ENCODE results near the gene SSR4. TPM values are rescaled to one million over a fixed set of nuclear protein-coding genes. Genes with fewer than 3 reads are reported as not detected.

SSR4 gene
- total and polyA plus RNA-seq, 2 of the 8 experiments (the other 6 are each of a cell fraction or from before 2014, with no cell fraction given), result 168 to 642 TPM

DNA sequence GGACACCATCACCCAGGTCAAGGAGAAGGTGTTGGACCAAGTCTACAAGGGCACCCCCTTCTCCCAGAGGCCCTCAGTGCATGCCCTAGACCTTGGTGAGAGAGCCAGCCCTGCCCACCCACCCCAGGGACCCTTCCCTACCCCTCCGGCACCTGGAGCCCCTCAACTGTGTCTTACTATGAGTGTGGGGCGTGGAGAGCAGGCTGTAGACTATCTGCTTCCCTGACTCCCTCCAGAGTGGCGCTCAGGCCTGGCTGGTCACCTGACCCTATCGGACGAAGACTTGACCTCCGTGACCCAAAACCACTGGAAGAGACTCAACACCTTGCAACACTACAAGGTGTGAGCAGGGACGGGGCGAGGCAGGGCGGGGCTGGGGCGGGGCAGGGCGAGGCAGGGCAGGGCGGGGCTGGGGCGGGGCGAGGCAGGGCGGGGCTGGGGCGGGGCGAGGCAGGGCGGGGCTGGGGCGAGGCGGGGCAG lies 18.3 kb upstream of the SSR4 start:
- Histone ChIP-seq H2BK15ac (ENCODE audit: low read length) (no peak overlapping the region), H2BK120ac (replicated peaks; ENCODE audit: low read depth, low read length) (no peak overlapping the region), H4K91ac (replicated peaks; ENCODE audit: insufficient read length, low read length) (no peak overlapping the region), H3K4me3 (ENCODE audit: extremely low read depth in 1 of 4, insufficient read depth in 2 of 4, low read depth in 3 of 4, low read length in 4 of 4) (no peak overlapping the region), H3K27me3 (replicated peaks in 1 of 4; ENCODE audit: control insufficient read depth in 3 of 4, extremely low read depth in 1 of 4, insufficient read depth in 3 of 4, low read length in 3 of 4) (no peaks in the 10 kb centered on the region), H3K79me2 (ENCODE audit: control insufficient read depth in 1 of 2, insufficient read depth in 2 of 2, low read length in 2 of 2) (no peaks in the 10 kb centered on the region), H3K23ac (ENCODE audit: insufficient read length) (no peak overlapping the region), H4K5ac (ENCODE audit: insufficient read length, low read depth, low read length) (no peak overlapping the region), H3K14ac (ENCODE audit: insufficient read length) (no peak overlapping the region), H3K9me3 (ENCODE audit: insufficient read depth in 2 of 2, low read depth in 1 of 2, low read length in 1 of 2) (no peaks in the 10 kb centered on the region), H3K27ac (ENCODE audit: low read depth, low read length) (no peak overlapping the region), H3K4me1 (replicated peaks in 1 of 4; ENCODE audit: control insufficient read depth in 3 of 4, insufficient read depth in 4 of 4, low read length in 3 of 4) (no peaks in the 10 kb centered on the region), H2AK5ac (ENCODE audit: low read depth, low read length) (no peak overlapping the region), H3K56ac (replicated peaks; ENCODE audit: insufficient read length, low read depth, low read length) (no peak overlapping the region), H4K8ac (ENCODE audit: extremely low read depth, insufficient read depth, low read length) (no peak overlapping the region), H4K20me1 (replicated peaks in 1 of 2; ENCODE audit: control insufficient read depth in 1 of 2, insufficient read depth in 2 of 2, low read length in 2 of 2) (no peaks in the 10 kb centered on the region), H3K36me3 (ENCODE audit: control insufficient read depth in 2 of 4, insufficient read depth in 4 of 4, low read length in 3 of 4) (no peaks in the 10 kb centered on the region), H3K23me2 (ENCODE audit: low read depth, low read length) (no peaks in the 10 kb centered on the region), H3K18ac (ENCODE audit: extremely low read depth, low read length) (no peak overlapping the region), H3K4me2 (ENCODE audit: insufficient read depth in 1 of 2, low read depth in 2 of 2, low read length in 2 of 2) (no peak overlapping the region), H2AFZ (ENCODE audit: low read length) (no peak overlapping the region), H2BK12ac (ENCODE audit: low read depth, low read length) (no peak overlapping the region), H2BK20ac (ENCODE audit: low read length) (no peak overlapping the region), H3K79me1 (ENCODE audit: low read depth, low read length) (no peaks in the 10 kb centered on the region), H3K9ac (replicated peaks in 1 of 4; ENCODE audit: extremely low read depth in 1 of 4, low read depth in 3 of 4, low read length in 3 of 4) (no peak overlapping the region), H2BK5ac (ENCODE audit: low read depth, low read length) (no peak overlapping the region), H3K4ac (replicated peaks; ENCODE audit: insufficient read length, low read depth, low read length) (no peak overlapping the region)
- POLR2A ChIA-PET (ENCODE audit: partially characterized antibody), result no interaction called here
- WGBS, 2 experiments (ENCODE audit: extremely low coverage in 1 of 2, insufficient coverage in 1 of 2, insufficient read length in 1 of 2, insufficient replicate concordance in 2 of 2, low coverage in 1 of 2, low lambda C conversion rate in 2 of 2, missing lambda C conversion rate in 1 of 2), result no CpG with 5 or more reads among the region's 20 CpGs
- TF ChIP-seq PHF8 (conservative IDR thresholded peaks at IDR 0.05; ENCODE audit: low read depth, low read length), result no peak
- no peak for TF ChIP-seq FOSL1 (IDR thresholded peaks at IDR 0.05; ENCODE audit: insufficient read depth, low read depth, low read length)
- TF ChIP-seq TAF1 (IDR thresholded peaks at IDR 0.05; ENCODE audit: low read depth, low read length), result no peak
- no peak for TF ChIP-seq GTF2F1 (IDR thresholded peaks at IDR 0.05; ENCODE audit: borderline replicate concordance, low read depth, low read length)
- TF ChIP-seq SUZ12 (IDR thresholded peaks at IDR 0.05; ENCODE audit: low read length), result no peak
- no peak for TF ChIP-seq SP1 (IDR thresholded peaks at IDR 0.05; ENCODE audit: low read depth, low read length)
- TF ChIP-seq, protein P1, sequence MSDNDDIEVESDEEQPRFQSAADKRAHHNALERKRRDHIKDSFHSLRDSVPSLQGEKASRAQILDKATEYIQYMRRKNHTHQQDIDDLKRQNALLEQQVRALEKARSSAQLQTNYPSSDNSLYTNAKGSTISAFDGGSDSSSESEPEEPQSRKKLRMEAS (IDR thresholded peaks at IDR 0.05), result no peak
- no peak for TF ChIP-seq SIN3A (conservative IDR thresholded peaks at IDR 0.05 in 1 of 2, IDR thresholded peaks at IDR 0.05 in 1 of 2; ENCODE audit: low read depth in 1 of 2, low read length in 2 of 2)
- no peak for TF ChIP-seq EZH2 (IDR thresholded peaks at IDR 0.05; ENCODE audit: low read depth, low read length, severe bottlenecking)
- CTCF ChIA-PET (ENCODE audit: partially characterized antibody), result no interaction called here
- DNase-seq (ENCODE audit: low read depth in 1 of 2, low spot score in 2 of 2), result no peak
- no peak for FAIRE-seq

Data from H1 (cell line).